HG02884 (cell line): Measurements from ENCODE around the gene MAU2.
"Not testable (repeated sequence)": the region's sequence is repeated elsewhere in the genome, so short reads cannot be mapped to it uniquely, and the experiment has no call there.

ENCODE experiments used
- ATAC-seq: cut with Tn5 transposase; IDR thresholded peaks from one replicate; pipeline ENCODE4 v1.9.1; 2021; ENCODE audit warnings: mild to moderate bottlenecking, moderate library complexity; ENCODE audit not compliant: unreplicated experiment

The MAU2 gene

GRCh38 chr19:19343762-19344161 is 23.1 kb downstream of the MAU2 start:
- ATAC-seq = no peak

DNA sequence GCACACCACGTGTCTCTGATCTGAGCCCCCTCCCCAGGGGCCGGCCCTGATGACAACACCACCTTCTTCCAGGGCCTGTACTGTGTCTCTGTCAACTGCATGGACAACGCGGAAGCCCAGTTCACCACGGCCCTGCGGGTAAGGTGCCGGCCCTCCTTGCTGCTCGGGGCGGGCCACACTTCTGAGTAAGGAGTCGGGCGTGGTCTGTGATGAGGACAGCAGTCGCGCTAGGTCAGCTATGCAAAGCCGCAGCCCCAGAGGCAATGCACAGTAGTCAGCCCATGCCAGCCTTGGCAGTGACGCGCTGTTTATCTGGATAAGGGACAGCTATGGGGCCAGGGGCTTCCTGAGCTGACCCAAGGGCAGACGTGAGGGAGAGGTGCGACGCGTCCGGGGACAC is 24.6 kb downstream of the MAU2 start:
- ATAC-seq = no peak

- ATAC-seq = no peak
Measured at GRCh38 chr19:19345970-19346369, 25.3 kb downstream of the MAU2 start.

- ATAC-seq = no peak
Measured at GRCh38 chr19:19347401-19348110, 26.9 kb downstream of the MAU2 start.

- no peak for ATAC-seq
Measured at GRCh38 chr19:19348266-19348665, 27.6 kb downstream of the MAU2 start.

- no peak for ATAC-seq
Measured at GRCh38 chr19:19349365-19349764, 28.7 kb downstream of the MAU2 start.

- not testable (repeated sequence) for ATAC-seq
Measured at GRCh38 chr19:19350756-19351155, 30.1 kb downstream of the MAU2 start.

DNA sequence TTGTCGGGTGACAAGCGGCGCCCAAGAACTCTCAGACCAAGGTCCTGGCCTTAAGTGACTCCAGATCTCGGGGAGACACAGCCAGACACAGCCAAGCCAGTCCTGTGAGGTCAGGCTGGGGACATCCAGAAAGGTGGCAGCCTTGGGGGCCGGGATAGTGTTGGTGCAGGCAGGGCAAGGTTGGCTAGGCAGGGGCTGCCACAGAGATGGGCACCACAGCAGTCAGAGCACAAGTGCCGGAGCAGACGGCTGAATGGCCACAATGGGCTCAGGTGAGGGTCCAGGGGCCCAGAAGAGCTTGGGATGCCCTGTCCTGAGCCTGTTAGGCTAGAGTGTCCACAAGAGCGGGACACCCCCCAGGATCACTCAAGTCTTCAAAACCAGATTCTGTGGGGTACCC is 32.2 kb downstream of the MAU2 start:
- ATAC-seq = no peak

GRCh38 chr19:19354007-19354406 is 33.4 kb downstream of the MAU2 start:
- ATAC-seq = no peak

DNA sequence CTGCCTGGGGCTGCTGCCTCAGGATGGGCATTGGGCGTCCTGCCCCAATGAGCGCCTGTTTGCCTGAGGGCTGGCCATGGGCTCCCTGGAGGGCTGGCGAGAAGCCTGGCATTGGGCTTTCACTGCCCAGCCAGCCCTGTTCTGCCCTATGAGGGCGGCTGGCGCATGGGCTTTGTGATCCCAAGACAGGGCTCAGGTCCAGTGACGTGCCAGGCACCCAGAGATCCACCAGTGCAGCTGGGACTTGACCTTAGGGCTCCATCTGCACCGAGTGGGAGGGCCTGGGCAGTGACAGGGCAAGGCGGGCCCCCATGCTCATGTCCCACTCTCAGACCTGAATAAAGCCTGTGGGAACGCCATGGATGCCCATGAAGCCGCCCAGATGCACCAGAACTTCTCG is 34.3 kb downstream of the MAU2 start:
- no peak for ATAC-seq

DNA sequence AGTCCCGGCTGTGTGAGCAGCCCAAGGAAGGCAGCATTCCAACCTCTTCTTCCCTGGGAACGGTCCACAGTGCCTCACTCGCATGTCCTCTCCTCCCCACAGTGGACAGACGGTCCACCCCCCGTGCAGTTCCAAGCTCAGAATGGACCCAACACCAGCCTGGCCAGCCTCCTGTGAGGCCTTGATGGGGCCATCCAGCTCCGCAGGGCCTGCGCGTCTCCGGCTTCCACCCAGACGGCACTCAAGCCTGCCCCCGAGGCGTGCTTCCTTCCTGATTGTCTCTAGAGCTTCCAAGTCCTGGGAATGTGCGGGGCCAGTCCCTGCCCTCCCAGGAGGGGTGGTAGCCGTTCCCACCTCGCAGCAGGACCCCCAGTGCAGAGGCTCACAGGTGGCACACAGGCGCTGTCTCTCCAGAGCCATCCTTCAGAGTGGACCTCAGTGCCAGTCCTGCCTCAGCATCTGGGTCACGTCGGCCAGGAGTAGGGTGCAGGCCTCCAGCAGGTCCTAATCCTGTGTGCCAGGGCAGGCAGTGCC is 35.0 kb downstream of the MAU2 start:
- no peak for ATAC-seq

DNA sequence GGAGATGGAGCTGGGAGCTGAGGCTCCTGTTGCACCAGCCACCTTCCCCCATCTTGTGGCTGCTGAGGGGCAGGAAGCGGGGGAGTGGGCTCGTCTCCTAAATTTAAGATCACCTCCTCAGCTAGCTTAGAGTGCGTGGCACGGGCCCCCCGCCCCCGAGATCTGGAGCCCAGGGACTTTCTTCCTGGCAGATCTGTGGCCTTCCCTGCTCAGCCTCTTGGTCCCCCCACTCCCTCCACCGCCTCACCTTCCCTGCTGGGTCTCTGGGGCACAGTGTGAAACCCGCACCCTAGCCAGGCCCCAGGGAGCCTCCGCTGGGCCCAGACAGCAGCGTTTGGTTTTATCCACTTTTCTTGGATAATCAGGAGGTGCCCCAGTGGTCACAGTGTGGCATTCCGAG is 35.9 kb downstream of the MAU2 start:
- ATAC-seq = no peak

- no peak for ATAC-seq
Measured at GRCh38 chr19:19356901-19357566, 36.4 kb downstream of the MAU2 start.

DNA sequence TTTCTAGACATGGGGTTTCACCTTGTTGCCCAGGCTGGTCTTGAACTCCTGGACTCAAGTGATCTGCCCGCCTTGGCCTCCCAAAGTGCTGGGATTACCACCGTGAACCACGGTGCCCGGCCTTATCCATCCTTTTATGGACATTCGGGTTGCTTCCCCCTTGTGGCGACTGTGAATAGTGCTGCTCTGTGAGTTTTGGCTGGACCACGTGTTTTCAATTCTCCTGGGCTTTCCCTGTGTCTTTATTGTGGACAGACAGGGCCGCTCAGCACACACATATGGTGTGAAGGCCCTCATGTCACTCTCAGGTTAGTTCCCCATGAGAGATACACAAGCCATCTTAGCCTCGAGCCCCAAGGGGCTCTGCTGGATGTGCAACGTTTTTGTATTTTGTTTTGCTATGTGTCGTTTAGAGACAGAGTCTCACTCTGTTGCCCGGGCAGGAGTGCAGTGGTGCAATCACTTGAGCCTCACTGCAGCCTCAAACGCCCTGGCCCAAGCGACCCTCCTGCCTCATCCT is 40.5 kb downstream of the MAU2 start:
- ATAC-seq = no peak

GRCh38 chr19:19362075-19362474 is 41.4 kb downstream of the MAU2 start:
- no peak for ATAC-seq

DNA sequence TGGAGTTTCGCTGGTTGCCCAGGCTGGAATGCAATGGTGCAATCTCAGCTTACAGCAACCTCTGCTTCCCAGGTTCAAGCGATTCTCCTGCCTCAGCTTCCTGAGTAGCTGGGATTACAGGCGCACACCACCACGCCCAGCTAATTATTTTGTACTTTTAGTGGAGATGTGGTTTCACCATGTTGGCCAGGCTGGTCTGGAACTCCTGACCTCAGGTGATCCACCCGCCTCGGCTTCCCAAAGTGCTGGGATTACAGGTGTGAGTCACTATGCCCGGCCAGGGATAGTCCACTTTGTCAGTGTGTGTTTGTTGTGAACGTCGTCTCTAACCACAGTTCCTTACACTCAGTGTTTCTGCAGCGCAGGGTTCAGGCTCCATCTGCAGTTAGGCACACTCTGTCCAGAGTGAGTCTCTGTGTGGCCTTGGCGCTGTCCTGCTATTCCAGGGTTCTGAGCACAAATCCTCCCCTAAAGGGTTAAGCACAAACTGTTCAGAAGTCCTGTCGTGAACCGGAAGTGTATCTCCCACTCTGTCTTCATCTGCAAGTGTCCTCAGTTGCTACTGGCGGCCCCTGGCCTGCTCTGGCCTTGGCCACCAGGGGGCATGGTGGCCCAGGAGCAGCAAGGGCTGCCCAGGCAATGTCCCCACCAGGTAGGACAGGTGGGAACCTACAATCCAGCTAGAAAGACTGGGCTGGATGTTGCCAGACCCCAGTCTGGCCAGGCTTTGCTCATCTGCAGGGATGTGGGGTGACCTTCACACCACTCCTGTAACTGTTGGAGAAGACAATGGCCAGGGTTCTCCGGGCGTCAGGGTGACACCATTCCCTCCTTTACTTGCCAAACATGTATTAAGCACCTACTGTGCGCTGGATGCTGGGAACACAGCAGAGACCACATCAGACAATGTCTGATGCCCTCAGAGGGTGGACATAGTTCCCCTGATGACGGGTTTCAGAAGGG is 46.1 kb downstream of the MAU2 start:
- peak; percentile 59 for ATAC-seq

GRCh38 chr19:19368087-19368486 is 47.5 kb downstream of the MAU2 start:
- ATAC-seq = no peak

DNA sequence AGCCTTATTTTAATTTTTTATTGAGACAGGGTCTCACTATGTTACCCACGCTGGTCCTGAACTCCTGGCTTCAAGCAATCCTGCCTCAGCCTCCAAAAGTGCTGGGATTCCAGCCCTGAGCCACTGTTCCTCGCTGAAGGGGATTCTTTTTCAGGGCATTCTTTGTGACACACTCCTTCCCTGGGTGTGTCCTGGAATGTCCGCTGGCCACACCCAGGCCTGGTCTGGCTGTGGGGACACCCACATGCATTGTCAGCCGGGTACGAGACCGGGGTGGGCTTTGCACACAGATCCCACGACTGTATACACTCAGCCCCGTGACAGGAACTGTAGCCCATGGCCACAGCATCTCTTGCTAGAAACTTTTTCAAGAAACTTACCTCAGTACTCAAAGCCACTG is 50.4 kb downstream of the MAU2 start:
- ATAC-seq = no peak

GRCh38 chr19:19372656-19373416 is 52.2 kb downstream of the MAU2 start:
- ATAC-seq = peak; percentile 68

GRCh38 chr19:19379527-19379926 is 58.9 kb downstream of the MAU2 start:
- no peak for ATAC-seq
